H1 (cell line): ENCODE data around the gene MACROD1. TPM values are rescaled to one million over a fixed set of nuclear protein-coding genes. Genes with fewer than 3 reads are reported as not detected.

Source experiments
- CBX5 ChIP-seq: fragments of 300-800, 300-1000 bp; sonication (generic); IDR thresholded peaks from 2 replicates; pipeline ENCODE4 v1.7.1; 2016; ENCODE audit warnings: antibody characterized with exemption, low read length, low read depth
- CEBPB ChIP-seq: IDR thresholded peaks from 2 replicates; pipeline ENCODE4 v1.6.1; 2012; ENCODE audit warnings: low read depth, low read length
- FOSL1 ChIP-seq: IDR thresholded peaks from 2 replicates; pipeline ENCODE4 v1.6.1; 2011; ENCODE audit warnings: mild to moderate bottlenecking, low read depth, low read length, moderate library complexity; ENCODE audit not compliant: insufficient read depth
- POLR2A ChIP-seq, 2 experiments: IDR thresholded peaks; 1 replicate in 1 of 2; 2 replicates in 1 of 2; pipeline ENCODE4 v1.6.1; 2011; ENCODE audit warnings: low read depth in 2 of 2, low read length in 2 of 2, mild to moderate bottlenecking in 2 of 2; ENCODE audit errors: control extremely low read depth in 1 of 2
- polyA plus RNA-seq, 7 experiments: library from polyadenylated mRNA; depleted of rRNA in 3 of 7; stranded (reverse) in 5 of 7; unstranded in 2 of 7; fragments of >200 nt in 5 of 7; fragments of 200-250 nt in 2 of 7; gene quantifications; 1 replicate in 5 of 7; 2 replicates in 1 of 7; 4 replicates in 1 of 7; pipeline versions ENCODE4 v1.2.1 to v1.2.3, GENCODE V29; 2011 to 2013; ENCODE audit warnings: missing spikeins in 2 of 7, mixed read lengths in 2 of 7
- total RNA-seq: library from RNA; stranded (reverse); fragmentation: NEBNext Ultra II Directional; extraction: Animal tissue kit (Norgen Biotek cat#: 25700); gene quantifications from 2 replicates; pipeline ENCODE4 v1.2.1, GENCODE V29; 2021

MACROD1 gene
- total and polyA plus RNA-seq, 2 of the 8 experiments (the other 6 are each of a cell fraction or from before 2014, with no cell fraction given): 19.5 to 34.1 TPM

DNA sequence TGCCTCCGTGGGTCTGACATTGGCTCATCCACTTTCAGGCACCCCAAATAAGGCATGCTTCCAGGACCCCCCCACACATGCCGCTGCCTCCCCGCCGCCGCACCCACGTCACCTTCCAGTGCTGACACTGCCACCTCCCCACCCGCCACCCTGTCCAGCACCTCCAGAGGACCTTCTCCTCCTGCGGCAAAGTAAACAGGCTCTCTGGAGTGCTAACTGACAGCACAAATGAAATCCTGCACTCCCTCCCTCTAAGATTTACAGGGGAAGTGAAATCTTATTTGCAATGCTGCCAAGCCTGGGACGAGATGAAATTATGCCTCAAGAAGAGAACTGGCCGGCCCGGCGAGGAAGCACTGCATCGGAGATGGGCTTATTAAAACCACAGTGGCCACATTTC lies 35.3 kb downstream of the MACROD1 start (continued):
- no peak for TF ChIP-seq CBX5
- TF ChIP-seq FOSL1: no peak
- no peak for TF ChIP-seq CEBPB
- TF ChIP-seq POLR2A (IDR thresholded peaks at IDR 0.05; ENCODE audit: control extremely low read depth in 1 of 2, low read depth in 2 of 2, low read length in 2 of 2): no peak
- TF ChIP-seq, all 59 proteins: peak for 0
